ENCODE results near the gene ASIC1.

- TF ChIP-seq CTCF (IDR thresholded peaks at IDR 0.05; ENCODE audit: insufficient read depth, low read depth, low read length) = no peak
- no peak for TF ChIP-seq EZH2 (IDR thresholded peaks at IDR 0.05; ENCODE audit: insufficient read depth, low read length)
Observed at GRCh38 chr12:50024805-50025186, 32.6 kb upstream of the ASIC1 start.
